Endodermal cell (in vitro differentiated cells): ENCODE data around the gene IL7R. TPM values are rescaled to one million over a fixed set of nuclear protein-coding genes. Genes with fewer than 3 reads are reported as not detected.

ENCODE experiments used
- DNase-seq: peaks from one replicate; pipeline ENCODE4 v3.0.0-alpha.2; 2017
- H3K27ac ChIP-seq: 2 replicates; pipeline ENCODE4 v1.5.1; 2013; ENCODE audit warnings: mild to moderate bottlenecking, low read depth, low read length, moderate library complexity
- H3K27me3 ChIP-seq: 2 replicates; pipeline ENCODE4 v1.6.1; 2013; ENCODE audit warnings: mild to moderate bottlenecking, low read length, moderate library complexity; ENCODE audit not compliant: insufficient read depth, control insufficient read depth, poor library complexity, severe bottlenecking
- H3K36me3 ChIP-seq: 2 replicates; pipeline ENCODE4 v1.7.0; 2013; ENCODE audit warnings: mild to moderate bottlenecking, low read length, moderate library complexity; ENCODE audit not compliant: control insufficient read depth, insufficient read depth
- H3K4me1 ChIP-seq: one replicate; pipeline ENCODE4 v1.7.0; 2013; ENCODE audit warnings: low read length; ENCODE audit not compliant: control insufficient read depth, insufficient read depth
- H3K4me3 ChIP-seq: 2 replicates; pipeline ENCODE4 v1.5.1; 2013; ENCODE audit warnings: mild to moderate bottlenecking, low read length, moderate library complexity
- H3K9ac ChIP-seq: 2 replicates; pipeline ENCODE4 v1.6.1; 2013; ENCODE audit warnings: mild to moderate bottlenecking, low read length, moderate library complexity; ENCODE audit not compliant: poor library complexity, severe bottlenecking; ENCODE audit errors: extremely low read depth
- H3K9me3 ChIP-seq: 2 replicates; pipeline ENCODE4 v1.6.1; 2013; ENCODE audit warnings: mild to moderate bottlenecking, low read length, moderate library complexity; ENCODE audit not compliant: control insufficient read depth
- H3K27ac Mint-ChIP-seq: 2 replicates; pipeline ENCODE4 v1.8.0; 2020; ENCODE audit warnings: mixed read lengths
- H3K27me3 Mint-ChIP-seq: 2 replicates; pipeline ENCODE4 v1.8.0; 2021; ENCODE audit warnings: mild to moderate bottlenecking, mixed read lengths; ENCODE audit not compliant: insufficient read depth
- H3K36me3 Mint-ChIP-seq: 2 replicates; pipeline ENCODE4 v1.8.0; 2020; ENCODE audit warnings: low read depth, mixed read lengths
- H3K4me1 Mint-ChIP-seq: 2 replicates; pipeline ENCODE4 v1.8.0; 2020; ENCODE audit warnings: mixed read lengths
- H3K4me3 Mint-ChIP-seq: 2 replicates; pipeline ENCODE4 v1.8.0; 2020; ENCODE audit warnings: mild to moderate bottlenecking, moderate library complexity, mixed read lengths
- H3K9me3 Mint-ChIP-seq: 2 replicates; pipeline ENCODE4 v1.8.0; 2020; ENCODE audit warnings: mild to moderate bottlenecking, mixed read lengths
- WGBS, 2 experiments: methylation state at CpG; one replicate each; pipeline versions ENCODE4 v1.1.5 to v1.1.7; 2013; ENCODE audit warnings: missing lambda C conversion rate in 2 of 2, mixed read lengths in 1 of 2; ENCODE audit not compliant: insufficient coverage in 1 of 2, insufficient read length in 1 of 2; 5-methylcytosine and 5-hydroxymethylcytosine counted together
- total RNA-seq, 2 donors: library from RNA; stranded (reverse); fragmentation: NEBNext Ultra II Directional in 1 of 2; extraction: Animal tissue kit (Norgen Biotek cat#: 25700) in 1 of 2; gene quantifications; 2 replicates in 1 of 2; 3 replicates in 1 of 2; pipeline ENCODE4 v1.2.1, GENCODE V29; 2021
- TF ChIP-seq, protein P1 (sequence below): fragments of 200-600 bp; sonication (generic); conservative IDR thresholded peaks from 2 replicates; pipeline ENCODE4 v1.5.0; 2021; ENCODE audit warnings: antibody characterized with exemption, mild to moderate bottlenecking

Gene IL7R
- total RNA-seq, 2 donors from 2014 or later: 0.69 to 0.79 TPM

DNA sequence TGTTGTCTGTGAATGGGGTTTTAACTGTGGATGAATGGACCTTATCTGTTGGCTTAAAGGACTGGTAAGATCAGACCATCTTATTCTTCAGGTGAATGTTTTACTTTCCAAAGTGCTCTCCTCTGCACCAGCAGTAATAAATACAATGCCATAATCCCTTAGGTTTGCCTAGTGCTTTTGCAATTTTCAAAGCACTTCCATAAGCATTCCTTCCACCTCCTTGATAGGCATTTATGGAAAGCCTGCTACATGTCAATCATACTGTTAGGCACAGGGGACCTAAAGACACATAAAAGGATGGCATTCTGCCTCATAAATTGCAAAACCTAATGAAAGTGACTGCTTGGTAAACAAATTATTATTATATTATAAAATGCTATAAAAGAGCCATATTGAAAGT lies 21.4 kb downstream of the IL7R start:
- Mint-ChIP-seq H3K4me3 (no peak overlapping the region), H3K27me3 (peaks cover 4% of the 10 kb centered on the region), H3K27ac (no peak overlapping the region), H3K4me1 (peaks cover 5% of the 10 kb centered on the region), H3K36me3 (no peaks in the 10 kb centered on the region), H3K9me3 (no peaks in the 10 kb centered on the region)
- no peak overlapping the region for H3K4me3 ChIP-seq
- no peak for DNase-seq
- H3K36me3 ChIP-seq: no peaks in the 10 kb centered on the region
- TF ChIP-seq, protein P1, sequence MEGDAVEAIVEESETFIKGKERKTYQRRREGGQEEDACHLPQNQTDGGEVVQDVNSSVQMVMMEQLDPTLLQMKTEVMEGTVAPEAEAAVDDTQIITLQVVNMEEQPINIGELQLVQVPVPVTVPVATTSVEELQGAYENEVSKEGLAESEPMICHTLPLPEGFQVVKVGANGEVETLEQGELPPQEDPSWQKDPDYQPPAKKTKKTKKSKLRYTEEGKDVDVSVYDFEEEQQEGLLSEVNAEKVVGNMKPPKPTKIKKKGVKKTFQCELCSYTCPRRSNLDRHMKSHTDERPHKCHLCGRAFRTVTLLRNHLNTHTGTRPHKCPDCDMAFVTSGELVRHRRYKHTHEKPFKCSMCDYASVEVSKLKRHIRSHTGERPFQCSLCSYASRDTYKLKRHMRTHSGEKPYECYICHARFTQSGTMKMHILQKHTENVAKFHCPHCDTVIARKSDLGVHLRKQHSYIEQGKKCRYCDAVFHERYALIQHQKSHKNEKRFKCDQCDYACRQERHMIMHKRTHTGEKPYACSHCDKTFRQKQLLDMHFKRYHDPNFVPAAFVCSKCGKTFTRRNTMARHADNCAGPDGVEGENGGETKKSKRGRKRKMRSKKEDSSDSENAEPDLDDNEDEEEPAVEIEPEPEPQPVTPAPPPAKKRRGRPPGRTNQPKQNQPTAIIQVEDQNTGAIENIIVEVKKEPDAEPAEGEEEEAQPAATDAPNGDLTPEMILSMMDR: no peak
- H3K9me3 ChIP-seq: no peaks in the 10 kb centered on the region
- no peaks in the 10 kb centered on the region for H3K4me1 ChIP-seq
- H3K27ac ChIP-seq: no peak overlapping the region
- no peak overlapping the region for H3K9ac ChIP-seq
- H3K27me3 ChIP-seq: no peaks in the 10 kb centered on the region

DNA sequence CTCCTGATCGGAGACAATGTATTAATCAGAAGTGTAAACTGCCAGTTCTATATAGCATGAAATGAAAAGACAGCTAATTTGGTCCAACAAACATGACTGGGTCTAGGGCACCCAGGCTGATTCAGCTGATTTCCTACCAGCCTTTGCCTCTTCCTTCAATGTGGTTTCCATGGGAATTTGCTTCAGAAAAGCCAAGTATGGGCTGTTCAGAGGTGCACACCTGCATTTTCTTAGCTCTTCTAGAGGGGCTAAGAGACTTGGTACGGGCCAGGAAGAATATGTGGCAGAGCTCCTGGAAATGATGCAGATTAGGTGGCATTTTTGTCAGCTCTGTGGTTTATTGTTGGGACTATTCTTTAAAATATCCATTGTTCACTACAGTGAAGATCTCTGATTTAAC lies 22.4 kb downstream of the IL7R start:
- Histone ChIP-seq H3K27ac (no peak overlapping the region), H3K9ac (no peak overlapping the region), H3K4me1 (no peaks in the 10 kb centered on the region), H3K9me3 (no peaks in the 10 kb centered on the region), H3K27me3 (no peaks in the 10 kb centered on the region), H3K4me3 (no peak overlapping the region), H3K36me3 (no peaks in the 10 kb centered on the region)
- H3K4me1 Mint-ChIP-seq: peaks cover 5% of the 10 kb centered on the region
- H3K36me3 Mint-ChIP-seq: no peaks in the 10 kb centered on the region
- H3K27ac Mint-ChIP-seq: no peak overlapping the region
- WGBS, 2 experiments: 92 to 100% methylated on average over 1 to 2 of the region's 2 CpGs
- no peak for DNase-seq
- H3K4me3 Mint-ChIP-seq: no peak overlapping the region
- H3K9me3 Mint-ChIP-seq: no peaks in the 10 kb centered on the region
- TF ChIP-seq, protein P1: no peak
- H3K27me3 Mint-ChIP-seq: peaks cover 4% of the 10 kb centered on the region

DNA sequence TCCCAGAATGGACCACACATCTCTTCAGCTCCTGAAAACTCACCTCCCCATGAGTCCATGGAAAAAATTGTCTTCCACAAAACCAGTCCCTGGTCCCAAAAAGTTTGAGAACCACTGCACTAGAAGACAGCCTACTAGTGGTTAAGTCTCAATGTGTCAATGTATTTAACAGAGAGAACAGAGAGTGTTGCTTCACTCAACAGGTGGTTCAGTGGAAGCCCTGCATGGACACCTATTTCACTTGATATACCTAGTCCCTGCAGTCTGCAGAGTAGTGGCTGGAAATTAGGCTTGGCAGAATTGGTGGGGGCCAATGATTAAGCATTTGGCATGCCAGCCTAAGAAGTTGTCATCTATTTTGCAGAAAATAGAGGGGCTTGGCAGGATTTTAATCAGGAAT lies 23.0 kb downstream of the IL7R start:
- no peak overlapping the region for H3K9ac ChIP-seq
- DNase-seq: no peak
- TF ChIP-seq, protein P1: no peak
- no peak overlapping the region for H3K27ac Mint-ChIP-seq
- H3K27ac ChIP-seq: no peak overlapping the region
- no peaks in the 10 kb centered on the region for H3K9me3 Mint-ChIP-seq
- H3K27me3 ChIP-seq: no peaks in the 10 kb centered on the region
- no peaks in the 10 kb centered on the region for H3K36me3 ChIP-seq
- no peaks in the 10 kb centered on the region for H3K36me3 Mint-ChIP-seq
- no peak overlapping the region for H3K4me3 Mint-ChIP-seq
- H3K4me1 Mint-ChIP-seq: peaks cover 5% of the 10 kb centered on the region
- H3K4me1 ChIP-seq: no peaks in the 10 kb centered on the region
- H3K27me3 Mint-ChIP-seq: peaks cover 4% of the 10 kb centered on the region
- no peak overlapping the region for H3K4me3 ChIP-seq
- H3K9me3 ChIP-seq: no peaks in the 10 kb centered on the region
